ENCODE results near the gene RNF144B.
"Not testable (repeated sequence)": the region's sequence is repeated elsewhere in the genome, so short reads cannot be mapped to it uniquely, and the experiment has no call there.

RNF144B gene

DNA sequence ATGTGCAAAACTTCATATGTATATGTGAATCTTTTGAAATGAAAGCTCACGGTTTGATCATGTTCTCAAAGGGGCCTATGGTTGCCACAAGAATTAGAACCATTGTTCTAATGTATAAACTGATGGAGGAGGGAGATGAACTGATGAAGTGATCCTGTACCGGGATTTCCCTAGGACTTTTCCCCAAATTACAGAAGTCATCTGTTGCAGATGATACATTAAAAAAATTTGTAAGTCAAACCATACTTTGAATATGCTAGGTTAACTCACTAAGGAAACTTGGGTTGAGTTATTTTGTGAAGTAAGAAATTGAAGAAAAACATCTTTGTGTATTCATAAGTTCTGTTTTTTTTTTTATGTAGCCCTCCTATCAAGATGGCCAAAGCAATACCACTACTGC, 33.9 kb upstream of the RNF144B start:
- DNase-seq: no peak

DNA sequence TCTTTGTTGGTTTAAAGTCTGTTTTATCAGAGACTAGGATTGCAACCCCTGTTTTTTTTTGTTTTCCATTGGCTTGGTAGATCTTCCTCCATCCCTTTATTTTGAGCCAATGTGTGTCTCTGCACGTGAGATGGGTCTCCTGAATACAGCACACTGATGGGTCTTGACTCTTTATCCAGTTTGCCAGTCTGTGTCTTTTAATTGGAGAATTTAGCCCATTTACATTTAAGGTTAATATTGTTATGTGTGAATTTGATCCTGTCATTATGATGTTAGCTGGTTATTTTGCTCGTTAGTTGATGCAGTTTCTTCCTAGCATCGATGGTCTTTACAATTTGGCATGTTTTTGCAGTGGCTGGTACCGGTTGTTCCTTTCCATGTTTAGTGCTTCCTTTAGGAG, 29.6 kb upstream of the RNF144B start:
- H3K9ac ChIP-seq (ENCODE audit: low read length); H3K14ac ChIP-seq (ENCODE audit: low read length in 2 of 2); H2BK120ac ChIP-seq (ENCODE audit: low read depth, low read length); DNase-seq; H2AK5ac ChIP-seq (ENCODE audit: low read length, severe bottlenecking); H3K4ac ChIP-seq (ENCODE audit: low read depth in 1 of 2, low read length in 2 of 2); H4K8ac ChIP-seq (ENCODE audit: low read length); H4K91ac ChIP-seq (ENCODE audit: low read length); H3K4me2 ChIP-seq (ENCODE audit: low read length, poor library complexity, severe bottlenecking); H2BK15ac ChIP-seq (ENCODE audit: low read depth, poor library complexity, severe bottlenecking); H3K23ac ChIP-seq (ENCODE audit: low read length in 2 of 2); H3K36me3 ChIP-seq (ENCODE audit: control insufficient read depth in 1 of 2, insufficient read depth in 2 of 2, low read depth in 1 of 2, low read length in 2 of 2); H3K79me1 ChIP-seq (replicated peaks; ENCODE audit: low read length, poor library complexity, severe bottlenecking); H3K27me3 ChIP-seq (ENCODE audit: control insufficient read depth in 1 of 2, insufficient read depth in 1 of 2, low read length in 2 of 2); H3K4me1 ChIP-seq (ENCODE audit: control insufficient read depth, insufficient read depth, low read depth, low read length); H3K18ac ChIP-seq (ENCODE audit: low read depth in 1 of 2, low read length in 2 of 2); H3K9me3 ChIP-seq (ENCODE audit: control insufficient read depth, low read length); H2BK12ac ChIP-seq (ENCODE audit: low read length in 2 of 2); H2AFZ ChIP-seq (ENCODE audit: low read depth, low read length); H3K27ac ChIP-seq (ENCODE audit: low read length, poor library complexity, severe bottlenecking); H2BK5ac ChIP-seq (ENCODE audit: low read depth, low read length, poor library complexity, severe bottlenecking); H3K4me3 ChIP-seq (ENCODE audit: insufficient read depth in 1 of 2, low read depth in 1 of 2, low read length in 2 of 2): not testable (repeated sequence)
- no CpG with 5 or more reads among the region's 4 CpGs for WGBS

More for the DNA sequence above, 33.9 kb upstream of the RNF144B start:
- H3K27ac ChIP-seq (ENCODE audit: low read length, poor library complexity, severe bottlenecking): no peak overlapping the region
- no peak overlapping the region for H2BK5ac ChIP-seq (ENCODE audit: low read depth, low read length, poor library complexity, severe bottlenecking)
- no peak overlapping the region for H4K91ac ChIP-seq (ENCODE audit: low read length)
- no peak overlapping the region for H3K9ac ChIP-seq (ENCODE audit: low read length)
- no peak overlapping the region for H2BK120ac ChIP-seq (ENCODE audit: low read depth, low read length)
- no peak overlapping the region for H2AK5ac ChIP-seq (ENCODE audit: low read length, severe bottlenecking)
- no peaks in the 10 kb centered on the region for H3K9me3 ChIP-seq (ENCODE audit: control insufficient read depth, low read length)
- WGBS: 75% methylated on average over 1 of the region's 2 CpGs
- H3K23ac ChIP-seq (ENCODE audit: low read length in 2 of 2): no peak overlapping the region
- H2AFZ ChIP-seq (ENCODE audit: low read depth, low read length): no peak overlapping the region
- no peak overlapping the region for H3K4me3 ChIP-seq (ENCODE audit: insufficient read depth in 1 of 2, low read depth in 1 of 2, low read length in 2 of 2)
- no peaks in the 10 kb centered on the region for H3K79me1 ChIP-seq (replicated peaks; ENCODE audit: low read length, poor library complexity, severe bottlenecking)
- H4K8ac ChIP-seq (ENCODE audit: low read length): no peak overlapping the region
- H2BK12ac ChIP-seq (ENCODE audit: low read length in 2 of 2): no peak overlapping the region
- no peaks in the 10 kb centered on the region for H3K36me3 ChIP-seq (ENCODE audit: control insufficient read depth in 1 of 2, insufficient read depth in 2 of 2, low read depth in 1 of 2, low read length in 2 of 2)
- no peak overlapping the region for H3K4me2 ChIP-seq (ENCODE audit: low read length, poor library complexity, severe bottlenecking)
- no peak overlapping the region for H3K18ac ChIP-seq (ENCODE audit: low read depth in 1 of 2, low read length in 2 of 2)
- peaks cover 2% of the 10 kb centered on the region for H3K4me1 ChIP-seq (ENCODE audit: control insufficient read depth, insufficient read depth, low read depth, low read length)
- no peak overlapping the region for H2BK15ac ChIP-seq (ENCODE audit: low read depth, poor library complexity, severe bottlenecking)
- H3K14ac ChIP-seq (ENCODE audit: low read length in 2 of 2): no peak overlapping the region
- no peak overlapping the region for H3K4ac ChIP-seq (ENCODE audit: low read depth in 1 of 2, low read length in 2 of 2)
- no peaks in the 10 kb centered on the region for H3K27me3 ChIP-seq (ENCODE audit: control insufficient read depth in 1 of 2, insufficient read depth in 1 of 2, low read length in 2 of 2)

DNA sequence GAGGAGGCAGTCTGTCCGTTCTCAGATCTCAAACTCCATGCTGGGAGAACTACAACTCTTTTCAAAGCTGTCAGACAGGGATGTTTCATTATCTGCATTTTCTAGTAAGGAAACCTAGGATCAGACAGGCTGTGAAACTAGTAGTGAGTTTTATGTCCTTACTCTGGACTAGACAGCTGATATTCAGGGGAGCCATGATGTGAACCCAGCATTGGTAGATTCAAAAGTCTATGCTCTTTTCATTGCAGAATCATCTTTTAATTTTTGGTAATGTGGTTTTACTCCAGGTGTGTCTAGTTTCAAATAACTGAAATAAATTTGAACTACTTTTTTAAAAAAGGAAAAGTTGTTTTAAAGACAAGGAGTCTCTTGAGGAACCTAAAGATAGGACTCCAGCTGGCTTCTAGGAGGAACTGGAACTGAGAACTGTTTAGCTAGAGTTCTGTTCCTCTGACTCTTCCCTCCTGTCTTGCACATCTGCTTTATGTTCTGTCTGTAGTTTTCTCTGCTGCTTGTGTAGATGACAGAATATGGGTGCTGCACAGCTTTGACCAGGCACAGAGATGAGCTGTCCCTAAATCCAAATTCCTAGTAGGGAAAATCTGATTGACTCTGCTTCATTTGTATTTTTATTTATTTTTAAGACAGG, 27.8 kb upstream of the RNF144B start:
- Histone ChIP-seq H3K9me3 (ENCODE audit: control insufficient read depth, low read length) (no peaks in the 10 kb centered on the region), H3K79me1 (replicated peaks; ENCODE audit: low read length, poor library complexity, severe bottlenecking) (no peaks in the 10 kb centered on the region), H3K4me2 (ENCODE audit: low read length, poor library complexity, severe bottlenecking) (no peak overlapping the region), H4K8ac (ENCODE audit: low read length) (no peak overlapping the region), H3K14ac (ENCODE audit: low read length in 2 of 2) (no peak overlapping the region), H4K91ac (ENCODE audit: low read length) (no peak overlapping the region), H2BK15ac (ENCODE audit: low read depth, poor library complexity, severe bottlenecking) (no peak overlapping the region), H3K23ac (ENCODE audit: low read length in 2 of 2) (no peak overlapping the region), H3K36me3 (ENCODE audit: control insufficient read depth in 1 of 2, insufficient read depth in 2 of 2, low read depth in 1 of 2, low read length in 2 of 2) (no peaks in the 10 kb centered on the region), H3K4me1 (ENCODE audit: control insufficient read depth, insufficient read depth, low read depth, low read length) (peaks cover 3% of the 10 kb centered on the region), H3K4me3 (ENCODE audit: insufficient read depth in 1 of 2, low read depth in 1 of 2, low read length in 2 of 2) (no peak overlapping the region), H3K9ac (ENCODE audit: low read length) (no peak overlapping the region), H3K18ac (ENCODE audit: low read depth in 1 of 2, low read length in 2 of 2) (no peak overlapping the region), H2AK5ac (ENCODE audit: low read length, severe bottlenecking) (no peak overlapping the region), H3K4ac (ENCODE audit: low read depth in 1 of 2, low read length in 2 of 2) (no peak overlapping the region), H2BK12ac (ENCODE audit: low read length in 2 of 2) (no peak overlapping the region), H3K27ac (ENCODE audit: low read length, poor library complexity, severe bottlenecking) (no peak overlapping the region), H2BK5ac (ENCODE audit: low read depth, low read length, poor library complexity, severe bottlenecking) (no peak overlapping the region), H2AFZ (ENCODE audit: low read depth, low read length) (no peak overlapping the region), H2BK120ac (ENCODE audit: low read depth, low read length) (no peak overlapping the region), H3K27me3 (ENCODE audit: control insufficient read depth in 1 of 2, insufficient read depth in 1 of 2, low read length in 2 of 2) (no peaks in the 10 kb centered on the region)
- WGBS: 22% methylated on average over 1 of the region's 1 CpG
- no peak for DNase-seq

DNA sequence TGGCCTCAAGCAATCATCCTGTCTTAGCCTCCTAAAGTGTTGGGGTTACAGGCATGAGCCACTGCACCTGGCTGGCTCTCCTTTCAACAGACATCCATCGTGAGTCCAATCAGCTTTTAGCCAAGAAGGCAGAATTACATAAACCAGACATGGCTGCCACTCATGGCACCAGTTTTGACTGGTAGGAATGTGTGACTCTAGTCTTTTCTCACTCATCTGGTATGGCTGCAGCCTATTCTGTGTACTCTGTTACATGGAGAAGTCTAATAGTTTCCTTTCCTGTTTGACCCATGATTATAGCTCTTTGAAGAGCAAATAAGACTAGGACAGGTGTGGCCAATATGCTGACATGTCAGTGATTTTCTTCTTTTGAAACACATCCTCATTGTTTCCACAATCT, 27.0 kb upstream of the RNF144B start:
- 57% methylated on average over 1 of the region's 1 CpG for WGBS
- Histone ChIP-seq H4K8ac (ENCODE audit: low read length) (no peak overlapping the region), H3K4me1 (ENCODE audit: control insufficient read depth, insufficient read depth, low read depth, low read length) (peaks cover 3% of the 10 kb centered on the region), H3K23ac (ENCODE audit: low read length in 2 of 2) (no peak overlapping the region), H4K91ac (ENCODE audit: low read length) (no peak overlapping the region), H3K36me3 (ENCODE audit: control insufficient read depth in 1 of 2, insufficient read depth in 2 of 2, low read depth in 1 of 2, low read length in 2 of 2) (no peaks in the 10 kb centered on the region), H3K18ac (ENCODE audit: low read depth in 1 of 2, low read length in 2 of 2) (no peak overlapping the region), H3K9me3 (ENCODE audit: control insufficient read depth, low read length) (no peaks in the 10 kb centered on the region), H3K14ac (ENCODE audit: low read length in 2 of 2) (no peak overlapping the region), H2BK15ac (ENCODE audit: low read depth, poor library complexity, severe bottlenecking) (no peak overlapping the region), H3K4me3 (ENCODE audit: insufficient read depth in 1 of 2, low read depth in 1 of 2, low read length in 2 of 2) (no peak overlapping the region), H2BK120ac (ENCODE audit: low read depth, low read length) (no peak overlapping the region), H3K4ac (ENCODE audit: low read depth in 1 of 2, low read length in 2 of 2) (no peak overlapping the region), H3K27me3 (ENCODE audit: control insufficient read depth in 1 of 2, insufficient read depth in 1 of 2, low read length in 2 of 2) (no peaks in the 10 kb centered on the region), H2BK12ac (ENCODE audit: low read length in 2 of 2) (no peak overlapping the region), H3K9ac (ENCODE audit: low read length) (no peak overlapping the region), H3K27ac (ENCODE audit: low read length, poor library complexity, severe bottlenecking) (no peak overlapping the region), H2BK5ac (ENCODE audit: low read depth, low read length, poor library complexity, severe bottlenecking) (no peak overlapping the region), H3K4me2 (ENCODE audit: low read length, poor library complexity, severe bottlenecking) (no peak overlapping the region), H2AFZ (ENCODE audit: low read depth, low read length) (no peak overlapping the region), H2AK5ac (ENCODE audit: low read length, severe bottlenecking) (no peak overlapping the region), H3K79me1 (replicated peaks; ENCODE audit: low read length, poor library complexity, severe bottlenecking) (no peaks in the 10 kb centered on the region)
- DNase-seq: no peak

Data from mesenchymal stem cell (in vitro differentiated cells and primary cell).